WTC11 (cell line): ENCODE measurements around the gene FIZ1. TPM values are rescaled to one million over a fixed set of nuclear protein-coding genes. Genes with fewer than 3 reads are reported as not detected.

Source experiments
- ATAC-seq: fragments of 200-7000 bp; cut with Tn5 transposase; 2 replicates; pipeline ENCODE4 v1.10.0; 2021; ENCODE audit warnings: mild to moderate bottlenecking, moderate library complexity
- CTCF ChIA-PET: fragments of 300-600 bp; sonication (Branson Sonifier 250); formaldehyde crosslinking; loops from one replicate; lab custom pipeline; 2021; ENCODE audit warnings: antibody characterized with exemption; lab: Charles Lee
- POLR2A ChIA-PET: fragments of 350-600 bp; sonication (Branson Sonifier 250); formaldehyde crosslinking; loops from one replicate; lab custom pipeline; 2021; ENCODE audit warnings: antibody characterized with exemption; lab: Charles Lee
- DNase-seq: peaks from one replicate; pipeline ENCODE4 v3.0.0; 2021; ENCODE audit warnings: low spot score
- H3K27ac Mint-ChIP-seq: 2 replicates; pipeline ENCODE4 v1.8.0; 2021; ENCODE audit warnings: mixed read lengths
- H3K27me3 Mint-ChIP-seq: 2 replicates; pipeline ENCODE4 v1.8.0; 2021; ENCODE audit warnings: low read depth, mild to moderate bottlenecking, moderate library complexity, mixed read lengths
- H3K36me3 Mint-ChIP-seq: 2 replicates; pipeline ENCODE4 v1.8.0; 2021; ENCODE audit warnings: mixed read lengths
- H3K4me1 Mint-ChIP-seq: 2 replicates; pipeline ENCODE4 v1.8.0; 2022; ENCODE audit warnings: mixed read lengths
- H3K4me3 Mint-ChIP-seq: 2 replicates; pipeline ENCODE4 v1.8.0; 2021; ENCODE audit warnings: mild to moderate bottlenecking, moderate library complexity, mixed read lengths
- H3K9me3 Mint-ChIP-seq: 2 replicates; pipeline ENCODE4 v1.8.0; 2021; ENCODE audit warnings: mixed read lengths
- ATF1 ChIP-seq: sonication (generic); formaldehyde crosslinking; IDR thresholded peaks from 2 replicates; pipeline ENCODE4 v1.8.1; 2023; ENCODE audit warnings: mild to moderate bottlenecking, moderate library complexity, missing genetic modification reagents
- ATF3 ChIP-seq: sonication (generic); formaldehyde crosslinking; conservative IDR thresholded peaks from 2 replicates; pipeline ENCODE4 v1.8.1; 2022; ENCODE audit warnings: mild to moderate bottlenecking, missing genetic modification reagents
- CBFB ChIP-seq: sonication (generic); formaldehyde crosslinking; IDR thresholded peaks from 2 replicates; pipeline ENCODE4 v1.8.1; 2022; ENCODE audit warnings: mild to moderate bottlenecking, low read depth, missing genetic modification reagents
- CREM ChIP-seq: sonication (generic); formaldehyde crosslinking; IDR thresholded peaks from 2 replicates; pipeline ENCODE4 v1.8.1; 2022; ENCODE audit warnings: mild to moderate bottlenecking, missing genetic modification reagents, moderate library complexity
- CTCF ChIP-seq: fragments of 200-600 bp; IDR thresholded peaks from 2 replicates; pipeline ENCODE4 v1.8.0; 2022; ENCODE audit warnings: antibody characterized with exemption
- E2F4 ChIP-seq: sonication (generic); formaldehyde crosslinking; IDR thresholded peaks from 2 replicates; pipeline ENCODE4 v1.8.1; 2022; ENCODE audit warnings: low read depth, mild to moderate bottlenecking, moderate library complexity, missing genetic modification reagents, borderline replicate concordance
- E2F5 ChIP-seq: sonication (generic); formaldehyde crosslinking; IDR thresholded peaks from 2 replicates; pipeline ENCODE4 v1.8.1; 2022; ENCODE audit warnings: mild to moderate bottlenecking, moderate library complexity, missing genetic modification reagents
- EMX1 ChIP-seq: fragments of 250-450 bp; sonication (Bioruptor Pico); IDR thresholded peaks from 2 replicates; pipeline ENCODE4 v1.8.0; 2021; ENCODE audit warnings: mild to moderate bottlenecking
- ERG ChIP-seq: fragments of 250-450 bp; sonication (Bioruptor Pico); IDR thresholded peaks from 2 replicates; pipeline ENCODE4 v1.8.0; 2021; ENCODE audit warnings: mild to moderate bottlenecking
- FOXK1 ChIP-seq: sonication (generic); formaldehyde crosslinking; IDR thresholded peaks from 2 replicates; pipeline ENCODE4 v1.8.0; 2022; ENCODE audit warnings: mild to moderate bottlenecking, moderate library complexity, missing genetic modification reagents
- FOXP1 ChIP-seq: sonication (generic); formaldehyde crosslinking; IDR thresholded peaks from 2 replicates; pipeline ENCODE4 v1.8.0; 2022; ENCODE audit warnings: missing genetic modification reagents, mild to moderate bottlenecking, moderate library complexity, borderline replicate concordance
- FOXP4 ChIP-seq: sonication (generic); formaldehyde crosslinking; IDR thresholded peaks from 2 replicates; pipeline ENCODE4 v1.8.0; 2022; ENCODE audit warnings: mild to moderate bottlenecking, missing genetic modification reagents
- GABPB1 ChIP-seq: sonication (generic); formaldehyde crosslinking; IDR thresholded peaks from 2 replicates; pipeline ENCODE4 v1.8.1; 2023; ENCODE audit warnings: mild to moderate bottlenecking, missing genetic modification reagents
- IRF1 ChIP-seq: sonication (generic); formaldehyde crosslinking; IDR thresholded peaks from 2 replicates; pipeline ENCODE4 v1.8.0; 2023; ENCODE audit warnings: missing genetic modification reagents
- NR1H2 ChIP-seq: sonication (generic); formaldehyde crosslinking; IDR thresholded peaks from 2 replicates; pipeline ENCODE4 v1.9.0; 2021; ENCODE audit warnings: mild to moderate bottlenecking, moderate library complexity, missing genetic modification reagents
- STAT6 ChIP-seq: sonication (generic); formaldehyde crosslinking; conservative IDR thresholded peaks from 2 replicates; pipeline ENCODE4 v1.8.1; 2023; ENCODE audit warnings: mild to moderate bottlenecking, low read depth, missing genetic modification reagents, moderate library complexity
- TEAD4 ChIP-seq: sonication (generic); formaldehyde crosslinking; IDR thresholded peaks from 2 replicates; pipeline ENCODE4 v1.8.0; 2022; ENCODE audit warnings: mild to moderate bottlenecking, missing genetic modification reagents
- ZBTB21 ChIP-seq: sonication (generic); formaldehyde crosslinking; IDR thresholded peaks from 2 replicates; pipeline ENCODE4 v1.8.1; 2023; ENCODE audit warnings: mild to moderate bottlenecking, missing genetic modification reagents, borderline replicate concordance
- ZNF121 ChIP-seq: sonication (generic); formaldehyde crosslinking; IDR thresholded peaks from 2 replicates; pipeline ENCODE4 v1.8.0; 2023; ENCODE audit warnings: missing genetic modification reagents
- ZNF423 ChIP-seq: fragments of 250-450 bp; sonication (Bioruptor Pico); IDR thresholded peaks from 2 replicates; pipeline ENCODE4 v2.1.2; 2022; ENCODE audit warnings: mild to moderate bottlenecking, moderate library complexity
- total RNA-seq: library from RNA; stranded (reverse); gene quantifications from 3 replicates; pipeline ENCODE4 v1.2.3, GENCODE V29; 2021

The FIZ1 gene
- total RNA-seq, 1 experiment from 2014 or later = 20.1 TPM

- no peak overlapping the region for H3K4me3 Mint-ChIP-seq
- no peak overlapping the region for H3K27ac Mint-ChIP-seq
- DNase-seq = no peak
- CTCF ChIA-PET = interaction anchor here (0.8 to 0.9 kb wide), 2 partner anchors 10 to 16 kb away, joined by 3 to 4 read pairs; no protein-coding TSS in a partner anchor
- H3K9me3 Mint-ChIP-seq = 0 out of 2 replicates have a peak, but pooled peaks cover 3% of the 10 kb centered on the region
- peaks cover 16% of the 10 kb centered on the region for H3K4me1 Mint-ChIP-seq
- H3K27me3 Mint-ChIP-seq = peaks cover 11% of the 10 kb centered on the region; the same call in 1 of the 2 replicates
- peaks cover 15% of the 10 kb centered on the region for H3K36me3 Mint-ChIP-seq
- TF ChIP-seq CBFB = no peak
- TF ChIP-seq ZNF423 (CRISPR knock-in tag) = no peak
- TF ChIP-seq ERG = no peak
- TF ChIP-seq ZBTB21 (CRISPR knock-in tag) = no peak
- TF ChIP-seq CTCF = no peak
- TF ChIP-seq ATF3 (CRISPR knock-in tag) = no peak
- TF ChIP-seq STAT6 = no peak
- TF ChIP-seq NR1H2 (CRISPR knock-in tag) = no peak
- TF ChIP-seq E2F5 (CRISPR knock-in tag) = no peak
- no peak for TF ChIP-seq GABPB1
- TF ChIP-seq IRF1 = no peak
- no peak for TF ChIP-seq FOXP1
- TF ChIP-seq FOXK1 = no peak
- TF ChIP-seq E2F4 = no peak
- TF ChIP-seq ZNF121 (CRISPR knock-in tag) = no peak
- TF ChIP-seq CREM (CRISPR knock-in tag) = no peak
- no peak for TF ChIP-seq EMX1 (CRISPR knock-in tag)
- TF ChIP-seq FOXP4 (CRISPR knock-in tag) = no peak
- TF ChIP-seq ATF1 = no peak
- no peak for TF ChIP-seq TEAD4
- TF ChIP-seq, all 79 proteins: peak for 0
- POLR2A ChIA-PET = interaction anchor here (2.6 kb wide), 1 partner anchor 16 kb away, joined by 10 read pairs; no protein-coding TSS in a partner anchor
- no peak for ATAC-seq
Observed at GRCh38 chr19:55622242-55622969, 23.1 kb upstream of the FIZ1 start.
